OCI-M1 (cell line): ENCODE results near the gene PXT1.
A peak's percentile ranks its signal among the peaks of the same experiment; 100 is the strongest.
"Not testable (repeated sequence)": the region's sequence is repeated elsewhere in the genome, so short reads cannot be mapped to it uniquely, and the experiment has no call there.

ENCODE experiments used
- DNase-seq: peaks from one replicate; lab custom pipeline; 2025; lab: John Stamatoyannopoulos, UW

PXT1 gene, protein sequence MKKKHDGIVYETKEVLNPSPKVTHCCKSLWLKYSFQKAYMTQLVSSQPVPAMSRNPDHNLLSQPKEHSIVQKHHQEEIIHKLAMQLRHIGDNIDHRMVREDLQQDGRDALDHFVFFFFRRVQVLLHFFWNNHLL

DNA sequence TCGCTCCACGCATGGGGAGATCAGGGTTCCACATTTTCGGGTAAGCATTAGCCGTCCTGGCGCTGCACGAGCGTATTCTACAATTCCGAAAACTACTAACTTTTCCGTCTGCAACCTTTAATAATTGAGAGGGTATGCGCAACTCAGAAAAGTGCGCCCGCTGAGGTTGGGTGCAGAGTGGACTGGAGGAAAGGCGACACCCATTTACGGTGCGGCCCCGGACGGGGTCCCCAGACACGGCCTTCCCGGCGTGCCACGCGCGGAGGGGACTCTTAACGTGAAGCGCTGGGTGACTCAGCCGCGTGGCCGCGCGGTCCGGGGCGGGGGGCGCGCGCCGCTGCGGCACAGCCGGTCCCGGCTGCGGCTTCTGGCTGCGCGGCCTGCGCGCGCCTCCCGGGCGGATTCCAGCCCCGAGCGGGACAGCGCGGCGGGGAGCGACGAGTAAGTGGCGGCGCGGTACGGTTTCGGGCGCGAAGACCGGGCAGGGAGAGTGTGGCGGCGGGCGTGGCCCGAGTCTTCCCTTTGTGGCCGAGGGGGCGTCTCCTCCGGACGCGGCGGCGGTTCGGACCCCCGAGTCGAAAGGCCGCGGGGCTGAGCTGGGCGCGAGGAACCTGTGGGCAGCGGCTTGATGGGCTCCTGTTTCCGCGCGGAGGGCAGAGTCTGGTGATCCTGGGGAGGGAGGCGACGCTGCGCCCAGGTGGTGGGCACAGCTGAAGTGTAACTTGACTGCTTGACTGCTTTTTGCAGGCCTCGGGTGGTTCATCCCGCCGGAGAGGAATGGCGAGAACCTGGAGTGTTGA lies at the start of gene PXT1, which contains the start of gene KCTD20:
TSS of gene PXT1 (minus strand) at position 184 of the 800 bp plus-strand sequence. CDS start 16,772 bp downstream, outside the sequence.
TSS of gene KCTD20 (plus strand) at position 330 of the 800 bp plus-strand sequence. CDS start 27,098 bp downstream, outside the sequence.
- DNase-seq, result peak; percentile 94

DNA sequence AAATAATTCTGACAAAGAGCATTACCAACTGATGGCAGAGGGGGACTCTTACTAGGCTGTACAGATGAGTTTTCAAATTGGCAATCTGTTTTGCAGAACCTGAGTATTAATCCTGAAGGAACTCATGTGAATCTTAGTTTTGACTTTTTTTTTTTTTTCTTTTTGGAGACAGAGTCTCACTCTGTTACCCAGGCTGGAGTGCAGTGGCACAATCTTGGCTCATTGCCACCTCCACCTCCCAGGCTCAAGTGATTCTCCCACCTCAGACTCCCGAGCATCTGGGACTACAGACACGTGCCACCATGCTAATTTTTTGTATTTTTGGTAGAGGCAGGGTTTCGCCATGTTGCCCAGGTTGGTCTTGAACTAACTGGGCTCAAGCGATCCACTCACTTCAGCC lies 49.4 kb upstream of the PXT1 start:
- DNase-seq, result no peak

DNA sequence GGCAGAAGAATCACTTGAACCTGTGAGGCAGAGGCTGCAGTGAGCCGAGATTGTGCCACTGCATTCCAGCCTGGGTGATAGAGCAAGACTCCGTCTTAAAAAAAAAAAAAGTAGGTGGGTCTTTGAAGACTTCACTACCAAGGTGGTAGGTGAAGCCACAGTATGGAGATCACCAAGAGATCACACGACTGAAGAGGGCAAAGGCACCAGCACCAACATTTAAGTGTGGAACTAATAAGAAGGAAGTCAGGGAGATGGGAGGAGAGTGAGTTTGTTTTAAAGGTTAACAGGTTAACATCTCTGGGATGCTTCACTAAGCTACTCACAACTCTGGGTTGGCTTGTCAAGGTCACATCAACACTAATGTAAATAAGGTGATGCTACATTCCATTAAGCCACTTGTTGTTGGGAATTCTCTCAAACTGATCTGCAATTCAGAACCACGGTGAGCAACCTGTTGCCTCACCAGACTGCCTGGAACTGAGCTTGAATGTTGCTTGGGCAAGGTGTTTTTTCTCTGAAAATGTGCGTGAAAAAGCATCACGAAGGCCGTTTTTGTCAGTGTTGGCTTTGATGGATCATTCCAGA lies 48.8 kb upstream of the PXT1 start:
- DNase-seq, result no peak

DNA sequence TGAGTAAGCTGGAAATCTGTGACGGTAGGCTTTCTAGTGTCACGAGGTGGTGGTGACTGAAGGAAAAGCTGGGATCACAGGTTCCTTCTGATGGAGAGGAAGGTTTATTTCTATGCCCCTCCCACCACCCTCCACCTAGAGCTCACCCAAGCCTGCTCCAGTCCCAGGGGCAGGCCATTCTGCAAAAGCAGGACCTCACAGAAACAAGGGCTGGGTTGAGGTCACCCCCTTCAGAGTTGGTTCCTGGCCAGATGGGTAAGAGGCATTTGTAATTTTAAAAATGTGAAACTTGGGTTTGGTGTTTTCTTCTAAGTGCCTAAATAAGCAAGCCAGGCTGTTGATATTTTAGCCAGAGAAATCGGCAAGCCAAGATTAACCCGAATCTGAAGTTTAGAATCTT lies 46.8 kb upstream of the PXT1 start:
- no peak for DNase-seq

DNA sequence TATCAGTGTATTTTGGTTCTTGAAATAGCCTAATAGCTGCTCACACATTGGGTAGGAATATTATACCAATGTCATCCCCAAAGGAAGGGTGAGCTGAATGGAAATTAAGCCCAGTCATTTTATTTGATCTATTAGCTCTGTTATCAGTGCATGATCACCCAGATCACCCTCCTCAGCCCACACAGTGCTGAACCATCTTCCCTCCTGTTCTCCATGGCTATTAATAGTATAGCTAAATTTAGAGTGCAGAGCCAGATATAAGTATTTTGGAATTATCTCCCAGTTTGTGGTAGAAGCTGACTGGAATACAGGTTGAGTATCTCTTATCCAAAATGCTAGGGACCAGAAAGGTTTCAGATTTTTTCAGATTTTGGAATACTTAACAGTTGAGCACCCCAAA lies 45.6 kb upstream of the PXT1 start:
- DNase-seq, result no peak

DNA sequence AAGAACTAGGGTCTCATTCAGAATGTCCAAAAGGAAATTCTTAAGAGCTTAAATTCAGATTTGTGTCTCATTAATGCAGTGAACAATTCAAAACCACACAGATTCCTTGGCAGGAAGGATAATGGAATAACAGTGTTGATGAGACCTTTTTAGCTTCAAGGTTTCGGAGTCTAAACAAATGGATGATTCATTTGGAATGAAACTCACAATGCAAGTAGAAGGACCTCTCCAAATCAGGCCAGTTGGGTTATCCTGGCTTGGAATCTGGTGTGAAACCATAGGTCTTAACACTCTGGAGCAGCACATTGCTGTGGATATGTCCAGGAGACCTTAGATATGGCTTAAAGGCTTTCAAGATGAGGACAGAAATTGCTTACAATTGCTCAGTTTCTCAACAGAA lies 45.0 kb upstream of the PXT1 start:
- no peak for DNase-seq

DNA sequence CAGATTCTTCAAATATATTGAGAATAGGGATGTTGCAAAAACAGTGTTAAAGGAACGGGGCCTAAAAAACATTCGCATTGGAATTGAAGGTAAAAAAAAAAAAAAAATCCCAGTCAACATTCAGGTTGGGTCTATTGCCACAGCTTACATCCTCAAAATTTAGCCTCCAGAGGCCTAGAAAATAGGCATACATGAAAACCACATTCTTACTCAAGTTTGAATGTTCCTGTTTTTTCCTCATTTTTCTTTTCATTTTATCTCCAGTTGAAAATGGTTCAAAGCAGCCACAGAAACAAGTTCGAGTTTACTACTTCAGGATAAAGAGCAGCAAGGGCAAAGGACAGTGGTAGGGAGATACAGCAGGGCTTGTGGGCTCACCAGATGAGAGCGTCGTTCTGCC lies 42.1 kb upstream of the PXT1 start:
- DNase-seq, result no peak

DNA sequence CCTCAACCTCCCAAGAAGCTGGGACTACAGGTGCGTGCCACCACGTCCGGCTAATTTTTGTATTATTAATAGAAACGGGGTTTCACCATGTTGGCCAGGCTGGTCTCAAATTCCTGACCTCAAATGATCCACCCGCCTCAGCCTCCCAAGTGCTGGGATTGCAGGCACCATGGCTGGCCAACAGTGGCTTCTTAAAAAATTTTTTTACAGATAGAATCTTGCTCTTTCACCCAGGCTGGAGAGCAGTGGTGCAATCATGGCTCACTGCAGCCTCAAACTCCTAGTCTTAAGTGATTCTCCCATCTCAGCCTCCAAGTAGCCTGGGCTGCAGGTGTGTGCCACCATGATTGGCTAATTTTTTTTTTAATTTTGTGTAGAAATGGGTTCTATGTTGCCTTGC lies 40.7 kb upstream of the PXT1 start:
- not testable (repeated sequence) for DNase-seq

DNA sequence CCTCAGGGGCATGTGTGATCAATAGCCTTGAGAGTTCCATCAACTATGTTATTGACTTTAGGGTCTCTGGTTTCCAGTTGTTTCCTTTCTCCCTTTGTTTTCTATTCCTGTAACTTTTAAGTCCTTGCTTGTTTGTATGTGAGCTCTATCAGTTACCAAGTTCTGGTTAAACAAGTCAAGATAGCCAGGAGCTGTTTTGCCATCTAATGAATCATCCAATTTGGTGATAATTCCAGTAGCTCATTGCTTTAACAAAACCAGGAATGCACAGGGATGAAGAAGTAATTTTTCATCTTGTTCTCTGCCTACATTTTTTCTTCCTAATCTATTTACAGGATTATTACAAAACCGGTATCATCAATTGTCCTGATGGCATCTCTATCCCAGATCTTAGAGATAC lies 36.6 kb upstream of the PXT1 start:
- DNase-seq, result no peak

DNA sequence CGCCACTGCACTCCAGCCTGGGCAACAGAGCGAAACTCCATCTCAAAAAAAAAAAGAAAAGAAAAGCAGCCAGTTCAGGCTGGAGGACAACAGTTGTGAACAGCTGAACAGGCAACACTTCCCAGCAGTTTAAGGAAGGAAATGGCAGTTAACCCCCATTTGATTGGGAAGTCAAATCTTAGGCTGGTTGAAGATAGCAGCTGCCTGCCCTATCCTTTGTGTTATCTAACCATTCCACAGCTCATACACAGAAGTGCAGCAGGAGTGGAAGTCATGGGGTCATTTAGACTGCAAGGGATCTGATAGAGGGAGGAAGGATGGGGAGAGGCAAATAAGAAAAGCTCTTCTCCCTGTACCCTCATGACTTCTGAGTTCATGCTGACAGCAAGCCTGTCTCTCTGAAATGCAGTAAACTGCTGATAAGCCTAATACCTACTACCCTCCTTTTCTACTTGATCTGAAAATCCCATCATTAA lies 35.4 kb upstream of the PXT1 start:
- peak; percentile 90 for DNase-seq

DNA sequence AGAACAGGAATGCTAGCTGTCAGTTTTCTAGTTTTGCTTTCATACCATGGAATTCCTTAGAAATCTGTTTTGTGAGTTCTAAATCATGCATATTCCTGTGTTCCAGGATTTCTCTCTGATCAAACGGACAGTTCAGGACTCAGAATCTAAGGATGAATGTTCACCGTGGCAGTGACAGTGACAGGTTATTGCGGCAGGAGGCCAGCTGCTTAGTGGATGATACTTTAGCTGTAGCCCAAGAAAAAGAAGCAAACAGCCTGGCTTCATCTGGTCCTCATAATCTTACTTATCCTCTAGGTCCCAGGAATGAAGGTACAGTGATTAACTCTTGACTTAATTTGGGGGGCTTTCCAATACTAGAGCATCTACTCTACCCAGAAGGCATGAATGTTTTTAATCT lies 27.3 kb upstream of the PXT1 start:
- DNase-seq, result no peak

DNA sequence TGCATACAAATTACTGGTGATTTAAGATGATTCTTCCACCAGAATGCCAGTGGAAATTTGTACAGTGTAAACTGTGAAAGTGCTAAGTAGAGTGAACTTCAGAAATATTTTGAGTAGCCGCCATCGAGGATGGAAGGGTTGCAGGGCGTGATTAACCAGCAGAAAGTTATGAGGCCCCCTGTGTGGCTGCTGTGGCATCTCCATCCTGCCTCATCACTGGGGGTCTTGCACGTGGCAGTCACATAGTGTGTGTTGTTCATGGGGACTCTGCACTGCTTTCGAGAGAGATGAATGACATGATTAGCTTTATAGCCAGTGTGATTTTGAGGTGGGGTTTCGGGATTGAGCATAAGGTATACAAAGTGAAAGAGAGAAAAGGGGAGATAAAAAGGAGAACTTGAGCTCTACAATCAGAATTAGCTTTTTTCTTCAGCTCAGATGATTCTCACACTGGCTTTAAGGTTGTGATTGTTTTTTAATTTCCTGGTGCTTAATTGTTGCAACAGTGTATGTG lies 26.6 kb upstream of the PXT1 start:
- no peak for DNase-seq

DNA sequence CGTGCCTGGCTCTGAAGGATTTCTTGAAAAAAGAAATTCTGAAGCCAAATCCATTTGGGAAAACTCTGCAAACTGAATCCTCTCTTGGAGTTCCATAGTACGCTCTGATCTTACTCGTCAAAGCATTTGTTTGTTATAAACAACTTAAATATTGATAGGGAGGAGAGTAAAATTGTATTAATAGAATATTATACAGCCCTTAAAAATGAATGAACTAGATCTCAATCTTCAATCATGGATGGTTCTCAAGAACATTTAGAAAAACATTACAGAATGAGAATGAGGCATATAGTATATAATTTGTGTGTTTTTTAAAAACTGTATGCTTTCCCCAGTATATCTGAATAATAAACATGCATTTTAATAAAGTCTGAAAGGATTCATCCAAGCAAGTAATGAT lies 25.0 kb upstream of the PXT1 start:
- no peak for DNase-seq

DNA sequence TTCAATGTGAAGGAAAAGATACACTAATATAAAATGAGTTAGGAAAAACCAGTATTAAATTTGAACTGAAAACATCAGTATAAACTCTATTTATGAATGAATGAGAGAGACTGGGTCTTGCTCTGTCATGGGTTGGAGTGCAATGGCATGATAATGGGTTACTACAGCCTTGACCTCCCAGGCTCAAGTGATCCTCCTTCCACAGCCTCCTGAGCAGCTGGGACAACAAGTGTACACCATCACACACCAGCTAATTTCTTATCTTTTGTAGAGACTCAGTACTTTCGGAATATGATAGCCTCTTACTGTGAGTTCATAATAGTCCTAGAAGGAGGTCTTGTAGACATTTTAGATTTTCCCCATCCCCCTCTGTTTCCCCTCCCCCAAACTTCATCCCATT lies 21.6 kb upstream of the PXT1 start:
- no peak for DNase-seq

DNA sequence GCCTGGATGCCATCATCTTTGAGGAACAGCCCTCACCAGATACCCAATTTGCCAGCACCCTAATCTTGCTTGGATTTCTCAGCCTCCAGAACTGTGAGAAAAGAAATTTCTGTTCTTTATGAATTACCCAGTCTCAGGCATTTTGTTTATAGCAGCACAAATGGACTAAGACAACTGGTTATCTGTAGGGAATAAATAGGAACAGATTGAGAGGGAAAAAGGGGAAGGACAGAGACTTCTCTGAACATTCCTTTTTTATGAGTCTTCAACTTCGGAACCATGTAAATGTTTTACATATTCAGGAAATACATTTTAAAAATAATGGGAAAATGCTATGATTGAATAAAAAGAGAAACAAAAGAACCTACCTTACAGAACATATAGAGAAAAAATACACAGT lies 21.0 kb upstream of the PXT1 start:
- DNase-seq, result no peak

DNA sequence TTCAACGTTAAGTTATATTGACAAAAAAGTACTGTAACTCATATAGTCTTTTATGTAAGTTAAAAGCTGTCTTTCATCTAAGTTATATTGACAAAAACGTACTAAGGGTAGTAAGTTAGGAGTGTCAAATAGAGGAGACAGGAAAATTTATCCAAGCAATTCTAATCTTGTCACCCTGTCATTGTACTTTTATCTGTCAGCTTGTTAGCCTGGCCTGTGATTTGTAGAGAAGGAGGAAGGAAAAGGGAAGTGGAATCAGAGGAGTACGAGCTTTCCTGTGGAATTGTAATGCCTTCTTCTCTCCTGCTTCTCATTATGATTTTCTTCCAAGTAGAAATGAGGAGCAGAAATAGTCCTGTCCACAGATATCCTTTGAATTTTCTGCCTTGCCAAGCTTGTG lies 19.0 kb upstream of the PXT1 start:
- peak; percentile 24 for DNase-seq

DNA sequence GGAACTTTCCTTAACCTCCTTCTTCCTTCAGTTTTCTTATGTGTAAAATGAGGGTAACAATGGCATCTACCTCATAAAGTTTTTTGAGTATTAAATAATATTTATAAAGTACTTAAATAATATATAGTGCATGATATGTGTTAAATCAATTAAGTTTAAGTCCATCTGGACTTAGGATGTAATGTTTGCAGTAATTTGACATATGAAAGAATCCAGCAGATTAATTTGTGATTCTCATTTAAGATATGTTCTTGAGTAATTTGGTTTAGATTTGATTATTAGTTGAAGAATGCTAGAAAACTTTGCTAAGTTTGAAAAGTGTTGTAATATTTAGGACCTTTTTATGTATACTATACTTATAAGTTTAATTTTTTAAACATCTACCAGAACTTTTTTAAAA lies 18.3 kb upstream of the PXT1 start:
- DNase-seq, result no peak

DNA sequence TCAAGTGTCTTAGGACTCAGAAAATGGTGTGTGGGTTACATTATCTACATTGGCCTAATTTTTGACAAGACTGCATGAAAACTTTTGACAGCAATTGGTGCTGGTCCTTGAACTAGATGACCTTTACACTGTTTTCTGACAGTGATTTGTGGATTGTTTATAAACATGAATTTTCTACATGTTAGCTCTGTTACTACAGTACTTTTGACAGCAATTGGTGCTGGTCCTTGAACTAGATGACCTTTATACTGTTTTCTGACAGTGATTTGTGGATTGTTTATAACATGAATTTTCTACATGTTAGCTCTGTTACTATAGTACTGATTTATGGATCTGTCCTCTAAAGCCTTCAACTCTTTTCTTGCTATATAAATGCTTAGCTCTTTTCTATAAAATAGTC lies 16.8 kb upstream of the PXT1 start:
- DNase-seq, result no peak

DNA sequence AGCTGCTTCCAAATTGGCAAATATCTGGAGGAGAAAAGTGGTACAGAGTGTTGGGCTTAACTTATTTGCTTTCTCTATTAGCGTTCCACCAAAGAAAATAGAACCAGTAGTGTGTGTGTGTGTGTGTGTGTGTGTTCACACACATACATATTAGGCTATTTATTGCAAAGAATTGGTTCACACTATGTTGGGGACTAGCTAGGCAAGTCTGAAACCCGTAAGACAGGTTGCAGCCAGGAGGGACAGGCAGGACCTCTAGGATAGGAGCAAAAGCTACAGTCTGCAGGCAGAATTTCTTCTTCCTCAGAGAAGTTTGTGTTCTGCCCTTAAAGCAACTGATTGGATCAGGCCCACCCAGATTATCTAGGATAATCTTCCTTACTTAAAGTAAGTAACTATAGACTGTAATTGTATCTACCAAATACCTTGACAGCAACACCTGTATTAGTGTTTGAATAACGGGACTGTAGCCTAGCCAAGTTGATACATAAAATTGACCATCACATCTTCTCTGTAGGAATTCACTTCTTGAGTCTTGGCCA lies 12.9 kb upstream of the PXT1 start:
- DNase-seq, result no peak

DNA sequence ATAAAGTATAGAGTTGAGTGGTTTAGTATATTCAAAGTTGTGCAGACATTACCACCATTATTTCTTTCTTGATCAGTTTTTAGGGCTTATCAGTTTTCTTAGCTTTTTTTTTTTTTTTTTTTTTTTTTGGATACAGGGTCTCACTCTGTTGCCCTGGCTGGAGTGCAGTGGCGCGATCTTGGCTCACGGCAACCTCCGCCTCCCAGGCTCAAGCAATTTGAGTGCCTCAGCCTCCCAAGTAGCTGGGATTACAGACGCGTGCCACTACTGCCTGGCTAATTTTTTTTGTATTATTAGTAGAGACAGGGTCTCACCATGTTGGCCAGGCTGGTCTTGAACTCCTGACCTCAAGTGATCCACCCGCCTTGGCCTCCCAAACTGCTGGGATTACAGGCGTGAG lies 10.2 kb upstream of the PXT1 start:
- DNase-seq, result not testable (repeated sequence)

DNA sequence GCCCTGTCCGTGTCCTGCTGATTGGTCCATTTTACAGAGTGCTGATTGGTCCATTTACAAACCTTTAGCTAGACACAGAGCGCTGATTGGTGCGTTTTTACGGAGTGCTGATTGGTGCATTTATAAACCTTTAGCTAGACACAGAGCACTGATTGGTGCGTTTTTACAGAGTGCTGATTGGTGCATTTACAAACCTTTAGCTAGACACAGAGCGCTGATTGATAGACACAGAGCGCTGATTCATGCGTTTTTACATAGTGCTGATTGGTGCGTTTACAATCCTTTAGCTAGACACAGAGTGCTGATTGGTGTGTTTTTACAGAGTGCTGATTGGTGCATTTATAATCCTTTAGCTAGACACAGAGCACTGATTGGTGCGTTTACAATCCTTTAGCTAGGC lies 6.5 kb upstream of the PXT1 start:
- not testable (repeated sequence) for DNase-seq

DNA sequence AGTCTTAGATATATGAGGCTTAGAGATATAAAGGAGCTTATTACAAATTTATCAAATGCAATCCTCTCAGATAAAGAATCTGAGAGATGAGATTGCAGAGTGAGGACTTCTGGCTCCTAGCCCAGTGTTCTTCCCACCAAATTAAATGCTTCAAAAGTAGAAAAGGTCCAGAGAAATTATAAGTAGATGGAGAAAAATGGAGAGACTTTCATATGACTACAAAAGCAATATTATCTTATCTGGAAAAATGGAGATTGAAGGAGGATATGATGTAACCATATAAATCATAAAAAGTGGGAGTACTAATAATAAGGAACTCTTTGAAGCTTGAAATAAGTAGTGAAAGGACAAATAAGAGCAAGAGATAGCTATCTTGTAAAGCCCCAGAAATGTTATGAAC lies 3.0 kb upstream of the PXT1 start:
- no peak for DNase-seq

DNA sequence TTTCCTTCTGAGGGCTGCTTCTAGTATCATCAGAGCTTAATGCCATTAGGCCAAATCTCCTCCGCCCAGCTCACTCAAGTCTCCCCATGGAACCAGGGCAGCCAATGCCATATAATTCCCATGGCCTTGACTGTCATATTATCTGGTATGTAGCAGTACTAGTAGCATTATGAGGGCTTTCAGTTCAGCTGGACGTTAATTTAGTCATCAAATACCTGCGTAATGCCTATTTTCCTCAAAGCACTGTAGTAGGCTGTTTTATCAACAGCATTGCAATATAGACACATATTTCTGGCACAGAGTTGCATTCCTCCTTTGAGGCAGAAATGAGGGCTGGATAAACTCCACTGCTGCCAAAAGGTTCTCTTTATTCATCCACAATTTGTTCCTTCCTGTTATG lies 1.8 kb upstream of the PXT1 start:
- no peak for DNase-seq
